ENCODE results near the gene ZNF311. TPM values are rescaled to one million over a fixed set of nuclear protein-coding genes. Genes with fewer than 3 reads are reported as not detected.

Gene ZNF311
- total RNA-seq, 2 donors from 2014 or later, result 0.24 TPM; not detected in 1

GRCh38 chr6:29025927-29026585 is 20.9 kb upstream of the ZNF311 start:
- Histone ChIP-seq H3K4me1 (no peaks in the 10 kb centered on the region), H3K27me3 (no peaks in the 10 kb centered on the region), H3K27ac (no peak overlapping the region), H3K4me3 (no peak overlapping the region), H3K9me3 (no peaks in the 10 kb centered on the region), H3K36me3 (no peaks in the 10 kb centered on the region)
- no peak for DNase-seq (ENCODE audit: low spot score)
- no peak for TF ChIP-seq CTCF (IDR thresholded peaks at IDR 0.05)

- TF ChIP-seq CTCF (IDR thresholded peaks at IDR 0.05), result no peak
- Histone ChIP-seq H3K27ac (no peak overlapping the region), H3K27me3 (no peaks in the 10 kb centered on the region), H3K9me3 (no peaks in the 10 kb centered on the region), H3K36me3 (no peaks in the 10 kb centered on the region), H3K4me1 (peaks cover 0 to 6% of the 10 kb centered on the region in 2 donors), H3K4me3 (no peak overlapping the region)
- DNase-seq (ENCODE audit: low spot score), result no peak
These were observed 16.3 kb upstream of the ZNF311 start for GRCh38 chr6:29021434-29021833.

GRCh38 chr6:29019629-29020028 is 14.5 kb upstream of the ZNF311 start:
- Histone ChIP-seq H3K4me3 (no peak overlapping the region), H3K36me3 (no peaks in the 10 kb centered on the region), H3K4me1 (peaks cover 0 to 16% of the 10 kb centered on the region in 2 donors), H3K27me3 (peaks cover 0 to 8% of the 10 kb centered on the region in 2 donors), H3K27ac (no peak overlapping the region), H3K9me3 (no peaks in the 10 kb centered on the region)
- no peak for TF ChIP-seq CTCF (IDR thresholded peaks at IDR 0.05)
- DNase-seq (ENCODE audit: low spot score), result no peak

GRCh38 chr6:29017428-29017802 is 12.3 kb upstream of the ZNF311 start:
- H3K27me3 ChIP-seq, result peaks cover 0 to 14% of the 10 kb centered on the region in 2 donors
- H3K4me1 ChIP-seq, result peaks cover 0 to 17% of the 10 kb centered on the region in 2 donors
- no peaks in the 10 kb centered on the region for H3K36me3 ChIP-seq
- no peak overlapping the region for H3K27ac ChIP-seq
- H3K4me3 ChIP-seq, result no peak overlapping the region
- no peak for TF ChIP-seq CTCF (IDR thresholded peaks at IDR 0.05)
- no peak for DNase-seq (ENCODE audit: low spot score)
- H3K9me3 ChIP-seq, result no peaks in the 10 kb centered on the region

- DNase-seq (ENCODE audit: low spot score), result peak; percentile 90
- peak overlapping the region in 1 of 2 donors; percentile 7 for H3K27ac ChIP-seq
- TF ChIP-seq CTCF (IDR thresholded peaks at IDR 0.05), result peak in 1 of 2 donors; percentile 86
- no peaks in the 10 kb centered on the region for H3K36me3 ChIP-seq
- H3K4me3 ChIP-seq, result peak overlapping the region; percentile 31 to 54
- H3K4me1 ChIP-seq, result peaks cover 0 to 17% of the 10 kb centered on the region in 2 donors
- H3K9me3 ChIP-seq, result no peaks in the 10 kb centered on the region
- H3K27me3 ChIP-seq, result peaks cover 0 to 14% of the 10 kb centered on the region in 2 donors
These were observed 11.7 kb upstream of the ZNF311 start for GRCh38 chr6:29016559-29017427.
